ENCODE data around the gene LMF2. TPM values are rescaled to one million over a fixed set of nuclear protein-coding genes. Genes with fewer than 3 reads are reported as not detected.

Gene LMF2
- polyA plus RNA-seq, 1 experiment: 111 TPM

DNA sequence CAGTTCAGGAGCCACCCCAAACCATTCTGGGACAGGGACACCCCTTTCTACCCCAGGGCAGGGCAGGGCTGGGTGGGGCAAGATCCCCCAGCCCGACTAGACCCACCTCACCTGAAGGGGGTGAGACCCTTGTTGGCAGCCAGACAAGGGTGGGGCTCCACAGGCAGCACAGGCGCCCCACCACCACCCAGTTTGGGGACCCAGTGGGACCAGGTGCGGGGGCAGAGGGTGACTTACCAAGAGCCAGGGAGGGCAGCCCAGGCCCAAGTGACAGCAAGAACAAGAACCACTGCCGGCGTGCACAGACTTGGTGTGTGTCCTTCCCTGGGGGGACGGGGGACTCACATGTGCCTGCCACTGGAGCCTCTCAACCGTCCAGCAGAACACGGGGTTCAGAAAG is 23.9 kb downstream of the LMF2 start:
- Histone ChIP-seq H3K27me3 (ENCODE audit: control insufficient read depth, insufficient read depth, low read length) (peaks cover 8% of the 10 kb centered on the region; the same call in 1 of the 2 replicates), H3K36me3 (ENCODE audit: control insufficient read depth, insufficient read depth, low read length) (peaks cover 8% of the 10 kb centered on the region; the same call in 1 of the 2 replicates), H3K4me3 (ENCODE audit: low read depth, low read length) (no peak overlapping the region)
- ChIA-PET CTCF (interaction anchor here (2.8 kb wide), 1 partner anchor 14 kb away, joined by 14 read pairs; no protein-coding TSS in a partner anchor), POLR2A (interaction anchor here (0.8 kb wide), 1 partner anchor 208 kb away, joined by 3 read pairs; no protein-coding TSS in a partner anchor)
- TF ChIP-seq, protein P1, sequence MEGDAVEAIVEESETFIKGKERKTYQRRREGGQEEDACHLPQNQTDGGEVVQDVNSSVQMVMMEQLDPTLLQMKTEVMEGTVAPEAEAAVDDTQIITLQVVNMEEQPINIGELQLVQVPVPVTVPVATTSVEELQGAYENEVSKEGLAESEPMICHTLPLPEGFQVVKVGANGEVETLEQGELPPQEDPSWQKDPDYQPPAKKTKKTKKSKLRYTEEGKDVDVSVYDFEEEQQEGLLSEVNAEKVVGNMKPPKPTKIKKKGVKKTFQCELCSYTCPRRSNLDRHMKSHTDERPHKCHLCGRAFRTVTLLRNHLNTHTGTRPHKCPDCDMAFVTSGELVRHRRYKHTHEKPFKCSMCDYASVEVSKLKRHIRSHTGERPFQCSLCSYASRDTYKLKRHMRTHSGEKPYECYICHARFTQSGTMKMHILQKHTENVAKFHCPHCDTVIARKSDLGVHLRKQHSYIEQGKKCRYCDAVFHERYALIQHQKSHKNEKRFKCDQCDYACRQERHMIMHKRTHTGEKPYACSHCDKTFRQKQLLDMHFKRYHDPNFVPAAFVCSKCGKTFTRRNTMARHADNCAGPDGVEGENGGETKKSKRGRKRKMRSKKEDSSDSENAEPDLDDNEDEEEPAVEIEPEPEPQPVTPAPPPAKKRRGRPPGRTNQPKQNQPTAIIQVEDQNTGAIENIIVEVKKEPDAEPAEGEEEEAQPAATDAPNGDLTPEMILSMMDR (IDR thresholded peaks at IDR 0.05; ENCODE audit: insufficient read depth, low read depth, low read length): no peak
- DNase-seq (ENCODE audit: low read depth): no peak

- H3K27me3 ChIP-seq (ENCODE audit: control insufficient read depth, insufficient read depth, low read length): peaks cover 8% of the 10 kb centered on the region; the same call in 1 of the 2 replicates
- POLR2A ChIA-PET: no interaction called here
- peak overlapping the region; percentile 77; the same call in 1 of the 2 replicates for H3K4me3 ChIP-seq (ENCODE audit: low read depth, low read length)
- DNase-seq (ENCODE audit: low read depth): no peak
- TF ChIP-seq, protein P1 (IDR thresholded peaks at IDR 0.05; ENCODE audit: insufficient read depth, low read depth, low read length): no peak
- H3K36me3 ChIP-seq (ENCODE audit: control insufficient read depth, insufficient read depth, low read length): peaks cover 8% of the 10 kb centered on the region; the same call in 1 of the 2 replicates
- CTCF ChIA-PET: interaction anchor here (2.8 kb wide), 1 partner anchor 14 kb away, joined by 14 read pairs; no protein-coding TSS in a partner anchor
These were observed 24.4 kb downstream of the LMF2 start for GRCh38 chr22:50483106-50483505.

GRCh38 chr22:50482107-50483074 is 25.1 kb downstream of the LMF2 start:
- Histone ChIP-seq H3K27me3 (ENCODE audit: control insufficient read depth, insufficient read depth, low read length) (peaks cover 8% of the 10 kb centered on the region; the same call in 1 of the 2 replicates), H3K36me3 (ENCODE audit: control insufficient read depth, insufficient read depth, low read length) (peaks cover 8% of the 10 kb centered on the region; the same call in 1 of the 2 replicates), H3K4me3 (ENCODE audit: low read depth, low read length) (peak overlapping the region; percentile 77)
- DNase-seq (ENCODE audit: low read depth): no peak
- ChIA-PET POLR2A (interaction anchor here (0.6 kb wide), 1 partner anchor 77 kb away, joined by 6 read pairs; no protein-coding TSS in a partner anchor), CTCF (interaction anchor here (1.3 to 2.8 kb wide), 2 partner anchors 15 kb away, joined by 3 to 14 read pairs; no protein-coding TSS in a partner anchor)
- TF ChIP-seq, protein P1 (IDR thresholded peaks at IDR 0.05; ENCODE audit: insufficient read depth, low read depth, low read length): no peak

DNA sequence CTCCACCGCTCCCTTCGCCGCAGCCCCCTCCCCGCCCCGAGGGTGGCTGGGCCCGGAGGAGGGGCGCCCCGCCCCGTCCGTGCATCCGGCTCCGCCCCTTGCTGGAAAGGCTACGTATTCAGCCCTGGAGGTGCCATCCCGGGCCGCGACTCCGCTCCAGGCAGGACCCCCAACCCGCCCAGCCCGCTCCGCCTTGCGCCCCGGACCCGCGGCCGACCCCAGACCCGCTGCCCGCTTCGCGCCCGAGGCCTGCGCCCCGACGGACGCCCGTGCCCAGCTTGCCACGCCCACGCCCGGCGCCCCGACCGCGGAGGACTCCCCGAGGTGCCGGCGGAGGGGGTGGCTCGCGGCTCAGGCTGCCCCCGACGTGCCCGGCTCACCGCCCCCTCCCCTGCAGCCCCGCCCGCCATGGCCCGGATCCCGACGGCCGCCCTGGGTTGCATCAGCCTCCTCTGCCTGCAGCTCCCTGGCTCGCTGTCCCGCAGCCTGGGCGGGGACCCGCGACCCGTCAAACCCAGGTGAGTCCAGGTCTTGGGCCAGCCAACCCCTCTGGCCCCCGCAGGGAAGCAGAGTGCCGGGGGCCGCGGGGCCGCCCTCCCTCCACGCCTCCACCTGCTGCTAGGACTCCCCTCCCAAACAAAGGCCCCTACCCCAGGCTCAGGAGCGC is 25.9 kb downstream of the LMF2 start, which contains the start of gene ADM2:
Gene ADM2, plus strand, starts transcription at position 104 of the 667 bp plus-strand sequence. Its CDS starts 305 bp downstream, at position 409.
- Histone ChIP-seq H3K4me3 (ENCODE audit: low read depth, low read length) (peak within 1 kb of the TSS; percentile 77), H3K27me3 (ENCODE audit: control insufficient read depth, insufficient read depth, low read length) (peaks cover 8% of the 10 kb centered on the region; the same call in 1 of the 2 replicates), H3K36me3 (ENCODE audit: control insufficient read depth, insufficient read depth, low read length) (peaks cover 8% of the 10 kb centered on the region; the same call in 1 of the 2 replicates)
- ChIA-PET POLR2A (interaction anchor here (0.6 kb wide), 1 partner anchor 78 kb away, joined by 6 read pairs; no protein-coding TSS in a partner anchor), CTCF (interaction anchor here (1.3 kb wide), 1 partner anchor 15 kb away, joined by 3 read pairs; no protein-coding TSS in a partner anchor)
- TF ChIP-seq, protein P1 (IDR thresholded peaks at IDR 0.05; ENCODE audit: insufficient read depth, low read depth, low read length): no peak
- no peak for DNase-seq (ENCODE audit: low read depth)

Measured in BJ (cell line).